Activated naive CD4-positive, alpha-beta T cell treated with anti-CD3 and anti-CD28 coated beads, Interleukin-2, amount 50 U/mL, for 72 hours (primary cell): Measurements from ENCODE around the gene BANP. TPM values are rescaled to one million over a fixed set of nuclear protein-coding genes. Genes with fewer than 3 reads are reported as not detected.

Experiments
- ATAC-seq, 2 donors: fragments of 150-1000 bp; cut with Tn5 transposase; 2 replicates each; pipeline ENCODE4 v1.10.0; 2021; ENCODE audit warnings: mild to moderate bottlenecking in 2 of 2, moderate library complexity in 2 of 2
- DNase-seq, 2 donors: peaks; one replicate each; pipeline ENCODE4 v3.0.0; 2021 to 2022; ENCODE audit warnings: low spot score in 2 of 2
- H3K27ac Mint-ChIP-seq, 2 donors: one replicate each; pipeline ENCODE4 v1.8.0; 2022; ENCODE audit warnings: mild to moderate bottlenecking in 2 of 2, mixed read lengths in 2 of 2
- H3K36me3 Mint-ChIP-seq, 2 donors: one replicate each; pipeline ENCODE4 v1.8.0; 2022; ENCODE audit warnings: mixed read lengths in 2 of 2
- H3K9me3 Mint-ChIP-seq, 2 donors: one replicate each; pipeline ENCODE4 v1.8.0; 2022; ENCODE audit warnings: mixed read lengths in 2 of 2
- total RNA-seq, 2 donors: library from RNA; stranded (reverse); gene quantifications; one replicate each; pipeline ENCODE4 v1.2.3, GENCODE V29; 2022

BANP gene
- total RNA-seq, 2 donors from 2014 or later = 44.6 to 46.8 TPM

- Mint-ChIP-seq H3K27ac (peak overlapping the region; percentile 94 to 98), H3K9me3 (no peaks in the 10 kb centered on the region), H3K36me3 (peaks cover 22 to 31% of the 10 kb centered on the region in 2 donors)
- DNase-seq = no peak
- no peak for ATAC-seq
Observed at GRCh38 chr16:87955302-87956097, 4.3 kb downstream of the BANP start.

- peak overlapping the region; percentile 94 to 98 for H3K27ac Mint-ChIP-seq
- ATAC-seq = no peak
- DNase-seq = no peak
- peaks cover 22 to 31% of the 10 kb centered on the region in 2 donors for H3K36me3 Mint-ChIP-seq
- no peaks in the 10 kb centered on the region for H3K9me3 Mint-ChIP-seq
Observed at GRCh38 chr16:87956098-87956364, 4.8 kb downstream of the BANP start.

- Mint-ChIP-seq H3K36me3 (peaks cover 22 to 31% of the 10 kb centered on the region in 2 donors), H3K27ac (peak overlapping the region; percentile 94 to 98), H3K9me3 (no peaks in the 10 kb centered on the region)
- DNase-seq (peak; percentile 63 to 71), ATAC-seq (peak; percentile 67 to 69)
Observed at GRCh38 chr16:87956365-87957231, 5.4 kb downstream of the BANP start.

GRCh38 chr16:87957296-87958094 lies 6.3 kb downstream of the BANP start:
- Mint-ChIP-seq H3K9me3 (no peaks in the 10 kb centered on the region), H3K27ac (peak overlapping the region; percentile 94 to 98), H3K36me3 (peaks cover 15 to 25% of the 10 kb centered on the region in 2 donors)
- no peak for ATAC-seq
- no peak for DNase-seq

- ATAC-seq = no peak
- Mint-ChIP-seq H3K36me3 (peaks cover 12 to 18% of the 10 kb centered on the region in 2 donors), H3K9me3 (no peaks in the 10 kb centered on the region), H3K27ac (peak overlapping the region in 1 of 2 donors; percentile 82)
- no peak for DNase-seq
Observed at GRCh38 chr16:87958632-87959031, 7.4 kb downstream of the BANP start.

GRCh38 chr16:87959391-87959990 lies 8.3 kb downstream of the BANP start:
- Mint-ChIP-seq H3K36me3 (peaks cover 7 to 13% of the 10 kb centered on the region in 2 donors), H3K27ac (peak overlapping the region; percentile 82 to 95), H3K9me3 (no peaks in the 10 kb centered on the region)
- ATAC-seq (no peak), DNase-seq (no peak)

GRCh38 chr16:87960296-87960695 lies 9.1 kb downstream of the BANP start:
- Mint-ChIP-seq H3K9me3 (no peaks in the 10 kb centered on the region), H3K36me3 (peaks cover 7 to 12% of the 10 kb centered on the region in 2 donors), H3K27ac (peak overlapping the region; percentile 51 to 82)
- ATAC-seq = no peak
- DNase-seq = no peak

- no peak for ATAC-seq
- no peak for DNase-seq
- Mint-ChIP-seq H3K9me3 (no peaks in the 10 kb centered on the region), H3K36me3 (peaks cover 7% of the 10 kb centered on the region in 2 donors), H3K27ac (no peak overlapping the region)
Observed at GRCh38 chr16:87960852-87961251, 9.6 kb downstream of the BANP start.

GRCh38 chr16:87961623-87962022 lies 10.4 kb downstream of the BANP start:
- Mint-ChIP-seq H3K27ac (no peak overlapping the region), H3K9me3 (no peaks in the 10 kb centered on the region), H3K36me3 (peaks cover 7% of the 10 kb centered on the region in 2 donors)
- DNase-seq = no peak
- ATAC-seq = no peak

GRCh38 chr16:87963400-87963799 lies 12.2 kb downstream of the BANP start:
- Mint-ChIP-seq H3K27ac (peak overlapping the region; percentile 96), H3K36me3 (peaks cover 0 to 1% of the 10 kb centered on the region in 2 donors), H3K9me3 (no peaks in the 10 kb centered on the region)
- DNase-seq = peak; percentile 58 to 80
- ATAC-seq = peak; percentile 97 to 98

- Mint-ChIP-seq H3K9me3 (no peaks in the 10 kb centered on the region), H3K36me3 (peaks cover 0 to 7% of the 10 kb centered on the region in 2 donors), H3K27ac (peak overlapping the region; percentile 96)
- DNase-seq = no peak
- no peak for ATAC-seq
Observed at GRCh38 chr16:87964049-87964659, 12.9 kb downstream of the BANP start.

GRCh38 chr16:87965417-87965816 lies 14.2 kb downstream of the BANP start:
- Mint-ChIP-seq H3K9me3 (no peaks in the 10 kb centered on the region), H3K27ac (peak overlapping the region in 1 of 2 donors; percentile 96), H3K36me3 (peaks cover 0 to 10% of the 10 kb centered on the region in 2 donors)
- ATAC-seq = no peak
- DNase-seq = no peak

- Mint-ChIP-seq H3K9me3 (peaks cover 3 to 5% of the 10 kb centered on the region in 2 donors), H3K27ac (peak overlapping the region; percentile 92 to 96), H3K36me3 (peaks cover 3 to 17% of the 10 kb centered on the region in 2 donors)
- DNase-seq (no peak), ATAC-seq (no peak)
Observed at GRCh38 chr16:87966064-87966645, 14.9 kb downstream of the BANP start.

- Mint-ChIP-seq H3K27ac (peak overlapping the region; percentile 92 to 96), H3K36me3 (peaks cover 9 to 22% of the 10 kb centered on the region in 2 donors), H3K9me3 (peaks cover 9 to 11% of the 10 kb centered on the region in 2 donors)
Observed at GRCh38 chr16:87966685-87967185, 15.5 kb downstream of the BANP start.

GRCh38 chr16:87968541-87968940 lies 17.3 kb downstream of the BANP start:
- ATAC-seq (no peak), DNase-seq (no peak)
- Mint-ChIP-seq H3K9me3 (peaks cover 10 to 24% of the 10 kb centered on the region in 2 donors), H3K27ac (peak overlapping the region in 1 of 2 donors; percentile 44), H3K36me3 (peaks cover 23 to 39% of the 10 kb centered on the region in 2 donors)

More at GRCh38 chr16:87966685-87967185, 15.5 kb downstream of the BANP start:
- ATAC-seq (no peak), DNase-seq (peak in 1 of 2 donors; percentile 52)
